CD4-positive, alpha-beta T cell treated with Interleukin-4 for 4 hours (primary cell): ENCODE results near the gene OR5K4.

Source experiments
- DNase-seq: peaks from one replicate; pipeline ENCODE4 v3.0.0-alpha.2; 2020

Gene OR5K4

DNA sequence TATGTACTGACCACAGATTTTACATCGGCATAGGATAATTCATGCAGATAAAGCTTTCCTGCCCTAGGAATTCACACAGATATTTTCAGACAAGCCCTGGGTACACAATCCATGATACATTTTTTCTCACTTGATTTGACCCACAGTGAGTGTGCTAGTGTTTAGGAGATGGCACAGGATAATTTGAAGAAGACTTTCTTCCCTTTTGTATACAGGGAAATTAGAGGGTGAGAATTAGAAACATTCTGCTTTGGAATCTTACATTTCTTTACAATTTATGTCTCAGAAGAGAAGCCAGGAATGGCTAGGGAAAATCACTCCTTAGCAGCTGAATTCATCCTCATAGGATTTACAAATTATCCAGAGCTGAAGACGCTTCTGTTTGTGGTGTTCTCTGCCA, at the start of gene OR5K4:
TSS of gene OR5K4 (plus strand) at position 301 of the 400 bp plus-strand sequence. CDS start at position 301, 0 bp downstream.
- DNase-seq, result no peak

DNA sequence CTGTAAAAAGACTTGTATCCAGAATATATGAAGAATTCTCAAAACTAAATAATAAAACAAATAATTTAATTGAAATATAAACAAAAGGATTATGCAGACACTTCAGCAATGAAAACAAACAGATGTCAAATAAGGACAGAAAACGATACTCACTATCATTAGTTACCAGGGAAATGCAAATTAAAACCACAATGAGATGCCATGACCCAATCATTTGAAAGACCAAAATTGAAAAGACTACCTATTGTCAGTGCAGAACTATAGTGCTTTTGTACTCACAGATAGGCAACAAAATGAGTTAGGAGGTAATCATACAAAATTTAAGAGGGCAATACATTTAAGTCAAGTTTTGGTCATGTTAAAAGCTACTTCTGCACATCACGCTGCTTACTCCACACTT, 31.6 kb upstream of the OR5K4 start:
- DNase-seq, result no peak

GRCh38 chr3:98322686-98323085, 31.0 kb upstream of the OR5K4 start:
- no peak for DNase-seq

- DNase-seq, result no peak
These were observed 30.2 kb upstream of the OR5K4 start for GRCh38 chr3:98323425-98323824.

DNA sequence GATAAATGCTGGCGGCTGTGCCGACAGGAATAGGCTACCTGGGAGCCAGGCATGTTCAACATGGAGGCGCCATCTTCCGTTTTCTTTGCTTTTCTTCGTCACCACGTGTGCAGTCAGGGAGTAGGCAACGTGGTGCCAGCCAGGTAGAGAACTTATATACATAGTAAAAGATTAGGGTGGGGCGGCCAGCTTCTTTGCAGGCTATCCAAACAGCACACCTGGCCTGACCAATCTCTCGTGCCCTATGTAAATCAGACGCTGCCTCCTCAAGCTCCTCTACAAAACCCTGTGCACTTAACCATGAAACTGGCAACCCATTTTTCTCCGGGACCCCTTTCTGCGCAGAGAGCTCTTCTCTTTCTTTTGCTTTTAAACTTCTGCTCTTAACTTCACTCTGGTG, 28.6 kb upstream of the OR5K4 start:
- DNase-seq, result no peak

DNA sequence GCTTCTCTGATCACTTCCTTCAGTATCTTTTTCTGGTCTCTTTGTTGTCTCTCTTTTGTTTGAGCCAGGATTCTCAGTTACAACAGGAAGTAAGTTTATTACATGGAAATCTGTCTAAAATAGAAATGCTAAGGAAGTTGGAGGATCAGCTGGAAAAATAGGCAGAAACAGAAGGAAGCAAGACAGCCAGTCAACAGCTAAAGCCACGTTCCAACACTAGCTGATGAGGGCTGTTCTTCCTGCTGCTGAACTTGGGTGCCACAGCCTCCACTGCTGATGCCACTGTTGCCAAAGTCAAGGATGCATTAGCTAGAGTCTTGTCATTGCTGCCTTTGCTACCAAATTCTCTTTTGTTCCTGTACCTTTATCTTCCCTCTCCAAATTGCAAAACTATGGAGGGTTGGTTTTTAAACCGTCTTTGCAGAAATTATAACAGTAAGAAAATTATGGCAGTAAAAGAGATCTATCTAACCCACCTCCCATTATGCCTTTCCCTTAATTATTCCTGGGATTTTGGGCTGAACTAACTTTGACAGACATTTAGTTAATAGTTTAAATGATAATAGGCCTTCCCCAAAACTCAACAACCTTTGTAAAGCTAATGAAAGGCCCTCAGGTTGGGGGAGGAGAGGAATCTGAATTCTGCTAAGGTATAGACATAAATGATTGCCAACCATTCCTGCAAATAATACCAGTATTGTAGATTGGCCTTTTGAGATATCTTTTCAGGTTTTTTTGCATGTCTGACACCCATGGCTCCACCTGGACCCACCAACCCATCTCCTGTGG, 27.4 kb upstream of the OR5K4 start:
- no peak for DNase-seq

DNA sequence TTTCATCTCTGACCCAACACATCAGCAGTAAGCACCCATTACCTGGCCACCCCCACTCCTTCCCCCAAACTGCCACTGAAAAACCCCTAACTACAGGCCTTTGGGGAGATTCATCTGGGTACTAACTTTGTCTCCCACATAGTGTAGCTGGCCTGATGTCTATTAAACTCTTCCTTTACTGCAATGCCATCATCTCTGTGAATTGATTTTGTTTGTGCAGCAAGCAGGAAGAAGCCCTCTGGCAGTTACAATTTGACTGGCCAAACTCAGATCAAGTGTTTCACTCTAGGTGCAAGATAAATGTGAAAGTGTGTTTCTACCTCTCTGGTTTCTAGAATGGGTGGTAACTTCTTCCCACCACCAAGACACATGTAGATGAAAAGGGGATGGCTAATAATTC, 26.7 kb upstream of the OR5K4 start:
- no peak for DNase-seq

DNA sequence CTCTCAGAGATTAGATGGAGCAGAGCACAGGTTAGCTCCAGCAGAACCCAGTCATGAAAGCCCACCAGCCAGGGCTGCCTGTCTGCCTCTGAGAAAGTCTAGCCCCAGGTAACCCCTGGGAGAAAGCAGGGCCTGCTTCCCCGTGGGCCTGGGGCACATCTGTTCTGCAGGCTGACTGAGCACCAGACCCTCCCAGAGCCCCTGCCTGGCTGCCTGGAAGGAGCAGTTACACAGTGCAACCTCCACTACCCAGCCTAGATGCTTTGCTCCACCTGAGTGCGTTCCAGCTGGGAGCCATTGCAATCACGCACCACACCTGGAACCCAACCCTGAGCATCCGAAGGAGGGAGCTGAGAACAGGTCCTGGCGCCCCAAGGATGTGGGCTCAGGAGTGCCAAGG, 24.7 kb upstream of the OR5K4 start:
- DNase-seq, result no peak

DNA sequence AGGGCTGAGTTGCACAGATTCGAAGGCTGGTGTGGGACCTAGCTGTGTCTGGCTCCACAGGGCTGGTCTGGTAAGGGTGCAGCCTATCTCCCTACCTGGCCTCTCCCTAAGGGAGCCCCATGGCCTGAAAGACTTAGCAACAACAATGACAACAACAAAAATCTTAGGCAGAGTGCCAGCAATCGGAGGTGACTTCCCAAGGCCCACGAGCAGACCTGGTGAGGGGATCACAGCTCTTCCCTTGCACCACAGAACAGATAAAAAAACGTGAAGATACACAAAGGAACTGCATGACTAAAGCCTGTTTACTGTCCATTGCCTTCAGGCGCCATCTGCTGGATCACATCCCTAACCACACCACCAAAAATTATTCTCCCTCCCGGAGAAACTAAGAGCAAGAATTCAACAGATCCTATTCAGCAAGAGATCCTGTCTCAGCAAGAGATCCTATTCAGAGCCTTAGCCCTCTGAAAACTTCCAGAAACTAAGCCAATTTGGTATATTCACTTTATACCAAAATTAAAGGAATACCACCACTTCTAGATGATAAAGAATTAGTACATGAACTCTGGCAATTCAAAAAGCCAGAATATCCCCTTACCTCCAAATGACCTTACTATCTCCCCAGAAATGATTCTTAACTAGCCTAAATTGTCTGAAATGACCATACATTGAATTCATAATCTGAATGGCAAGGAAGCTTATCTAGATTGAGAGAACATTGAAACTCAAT, 24.1 kb upstream of the OR5K4 start:
- peak; percentile 51 for DNase-seq

DNA sequence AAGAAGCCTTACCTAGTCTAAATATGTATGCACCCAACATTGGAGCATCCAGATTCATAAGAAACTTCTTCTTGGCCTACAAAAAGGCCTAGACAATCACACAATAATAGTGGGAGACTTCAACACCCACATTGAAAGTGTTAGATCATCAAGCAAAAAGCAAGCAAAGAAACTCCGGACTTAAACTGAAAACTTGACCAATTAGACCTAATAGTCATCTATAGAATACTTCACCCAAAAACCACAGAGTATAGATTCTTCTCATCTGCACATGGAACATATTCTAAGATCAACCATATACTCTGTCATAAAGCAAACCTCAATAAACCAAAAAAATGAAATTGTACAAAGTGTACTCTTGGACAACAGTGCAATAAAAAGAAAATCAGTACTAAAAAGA, 22.3 kb upstream of the OR5K4 start:
- DNase-seq, result no peak

GRCh38 chr3:98333989-98334606, 19.6 kb upstream of the OR5K4 start:
- DNase-seq, result no peak

DNA sequence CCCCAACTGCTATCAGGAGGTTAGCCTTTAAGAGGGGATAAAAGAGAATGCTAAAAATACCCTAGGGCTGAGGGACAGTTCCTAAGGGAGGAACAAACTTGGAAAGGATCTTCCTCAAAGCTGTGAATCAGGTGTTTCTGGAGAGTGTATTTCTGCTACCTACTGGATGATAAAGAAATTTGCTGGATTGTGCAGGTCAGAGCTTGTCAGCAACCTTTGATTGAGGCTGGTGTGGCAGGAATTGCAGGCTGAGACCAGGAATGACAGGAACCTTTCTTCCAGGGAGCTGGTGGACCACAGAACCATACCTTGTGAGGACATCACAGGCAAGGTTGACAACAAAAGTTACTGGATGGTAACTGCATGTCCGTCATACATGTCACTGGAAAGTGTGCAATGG, 14.6 kb upstream of the OR5K4 start:
- no peak for DNase-seq

- DNase-seq, result no peak
These were observed 11.9 kb upstream of the OR5K4 start for GRCh38 chr3:98341758-98342157.

DNA sequence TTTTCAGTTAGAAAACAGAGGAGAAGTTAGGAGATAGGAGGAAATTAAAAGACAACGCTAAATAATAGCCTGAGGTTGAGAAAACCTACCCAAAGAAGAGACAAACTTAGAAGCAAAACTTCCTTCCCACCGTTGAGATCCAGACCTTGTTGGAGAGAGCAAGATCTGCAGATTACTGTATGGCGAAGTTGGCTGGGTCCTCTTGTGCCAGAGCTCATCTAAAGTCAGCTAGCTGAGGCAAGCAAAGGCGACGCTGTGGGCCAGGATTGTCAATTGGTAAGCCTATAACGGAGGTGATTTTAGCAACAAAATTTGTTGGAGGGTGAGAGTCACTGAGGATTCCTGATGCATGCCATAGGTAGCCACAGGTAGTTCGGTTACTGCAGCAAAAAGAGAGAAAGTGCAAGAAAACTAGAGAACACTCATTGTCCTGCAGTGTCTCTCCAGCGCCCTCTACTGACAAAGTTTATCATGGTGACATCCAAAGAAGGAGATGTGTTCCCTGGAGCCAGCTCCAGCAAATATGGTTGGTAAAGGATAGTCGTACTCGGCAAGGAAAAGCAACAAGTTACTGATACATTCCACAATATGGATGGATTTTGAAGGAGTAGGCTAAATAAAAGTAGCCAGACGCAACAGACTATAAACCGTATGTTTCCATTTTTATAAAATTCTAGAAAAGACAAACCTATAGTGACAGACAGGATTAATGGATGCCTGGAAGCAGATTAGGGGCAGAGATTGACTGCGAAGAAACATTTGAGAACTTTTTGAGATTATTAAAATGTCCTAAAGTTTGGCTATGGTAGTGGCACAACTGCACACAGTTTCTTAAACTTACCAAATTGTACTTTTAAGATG, 9.8 kb upstream of the OR5K4 start:
- DNase-seq, result peak; percentile 42

DNA sequence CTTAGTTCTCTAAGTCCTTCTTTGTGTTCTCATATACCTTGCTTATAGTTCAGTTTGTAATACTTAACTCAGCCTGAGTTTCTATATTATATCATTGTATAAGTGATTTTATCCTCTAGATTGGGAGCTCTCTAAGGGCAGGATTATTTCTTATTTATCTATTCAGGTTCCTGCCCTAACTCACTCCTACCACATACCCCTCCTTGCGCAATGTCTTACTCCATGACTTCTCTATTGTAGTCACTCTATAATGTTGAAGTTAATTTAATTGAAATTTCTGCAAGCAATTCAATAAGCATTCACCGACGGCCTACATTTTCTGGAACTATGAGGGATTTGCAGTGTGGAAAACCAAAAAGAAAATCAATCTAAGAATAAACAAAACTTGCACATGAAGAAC, 3.6 kb upstream of the OR5K4 start:
- no peak for DNase-seq

DNA sequence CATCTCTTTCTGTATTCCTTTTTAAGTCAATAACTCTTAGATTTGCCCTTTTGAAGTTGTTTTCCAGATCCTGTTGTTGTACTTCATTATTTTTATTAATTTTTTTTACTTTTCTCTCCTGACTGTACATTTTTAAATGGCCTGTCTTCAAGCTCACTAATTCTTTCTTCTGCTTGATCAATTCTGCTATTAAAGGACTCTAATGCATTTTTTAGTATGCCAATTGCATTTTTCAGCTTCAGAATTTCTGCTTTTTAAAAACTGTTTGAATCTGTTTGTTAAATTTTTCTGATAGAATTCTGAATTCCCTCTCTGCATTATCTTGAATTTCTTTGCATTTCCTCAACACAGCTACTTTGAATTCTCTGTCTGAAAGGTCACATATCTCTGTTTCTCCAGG, 5.6 kb downstream of the OR5K4 start:
- no peak for DNase-seq

GRCh38 chr3:98359993-98360675, 6.5 kb downstream of the OR5K4 start:
- DNase-seq, result peak; percentile 3

- DNase-seq, result no peak
These were observed 7.0 kb downstream of the OR5K4 start for GRCh38 chr3:98360681-98361080.

DNA sequence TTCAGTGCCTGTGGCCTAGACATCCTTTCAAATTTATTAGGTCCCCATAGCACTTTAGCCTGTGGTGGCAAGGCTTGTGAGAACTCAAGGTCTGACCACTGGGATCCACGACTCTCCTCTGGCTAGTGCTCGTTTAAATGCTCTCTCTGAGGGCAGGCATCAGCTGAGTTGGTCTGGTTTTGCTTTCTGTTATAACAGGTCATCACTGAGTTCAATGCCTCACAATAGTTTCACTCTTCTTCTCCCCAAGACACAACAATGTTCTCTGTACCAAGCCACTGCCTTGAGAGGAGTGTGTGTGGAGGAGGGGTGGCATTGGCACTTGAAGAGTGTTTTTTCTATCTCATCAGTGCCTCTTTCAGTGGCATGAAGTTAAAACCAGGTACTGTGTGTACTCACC, 7.6 kb downstream of the OR5K4 start:
- no peak for DNase-seq

DNA sequence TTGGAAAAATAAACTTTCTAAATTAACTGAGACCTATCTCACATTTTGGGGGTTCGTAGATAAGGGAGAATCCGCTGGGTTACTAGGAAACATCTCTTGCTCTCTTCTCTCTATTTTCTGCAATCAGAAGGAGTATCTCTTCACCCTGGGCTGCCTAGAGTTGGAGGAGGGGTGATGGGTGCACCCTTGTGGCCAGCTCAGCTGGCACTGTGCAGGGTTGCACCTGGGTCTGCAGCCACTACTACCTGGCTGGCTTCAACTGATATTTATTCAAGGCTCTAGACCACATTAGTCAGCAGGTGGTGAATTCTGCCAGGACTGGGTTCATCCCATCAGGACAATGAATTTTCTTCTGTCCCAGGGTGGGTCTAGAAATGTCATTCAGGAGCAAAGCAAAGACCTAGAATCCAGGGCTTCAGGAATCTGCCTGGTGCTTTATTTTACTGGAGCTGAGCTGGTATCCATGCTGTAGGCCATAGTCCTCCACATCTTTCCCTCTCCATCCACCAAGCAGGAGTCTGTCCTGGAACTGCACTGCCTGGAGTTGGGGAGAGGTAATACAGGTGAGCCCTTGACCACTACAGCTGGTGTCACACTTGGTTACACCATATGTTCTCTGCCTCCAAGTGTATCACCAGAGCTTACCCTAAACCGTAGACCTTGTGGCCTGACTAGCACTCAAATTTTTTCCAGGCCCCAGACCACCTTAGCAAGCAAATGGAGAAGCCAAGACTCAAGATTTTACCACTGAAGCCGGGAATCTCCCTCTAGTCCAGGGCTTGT, 14.0 kb downstream of the OR5K4 start:
- no peak for DNase-seq

DNA sequence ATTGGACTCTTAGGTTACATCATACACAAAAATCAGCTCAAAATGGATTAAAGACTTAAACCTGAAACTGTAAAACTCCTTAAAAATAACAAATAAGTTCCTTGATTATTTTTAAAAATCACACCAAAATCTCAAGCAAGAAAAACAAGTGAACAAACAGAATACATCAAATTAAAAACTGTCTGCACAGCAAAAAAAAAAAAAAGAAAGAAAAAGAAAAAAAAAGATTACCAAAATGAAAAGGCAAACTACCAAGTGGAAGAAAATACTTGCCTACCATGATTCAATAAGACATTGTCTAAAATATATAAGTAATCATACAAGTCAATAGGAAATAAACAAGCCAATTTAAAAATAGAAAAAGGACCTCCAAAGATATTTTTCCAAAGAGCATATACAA, 17.5 kb downstream of the OR5K4 start:
- DNase-seq, result no peak

DNA sequence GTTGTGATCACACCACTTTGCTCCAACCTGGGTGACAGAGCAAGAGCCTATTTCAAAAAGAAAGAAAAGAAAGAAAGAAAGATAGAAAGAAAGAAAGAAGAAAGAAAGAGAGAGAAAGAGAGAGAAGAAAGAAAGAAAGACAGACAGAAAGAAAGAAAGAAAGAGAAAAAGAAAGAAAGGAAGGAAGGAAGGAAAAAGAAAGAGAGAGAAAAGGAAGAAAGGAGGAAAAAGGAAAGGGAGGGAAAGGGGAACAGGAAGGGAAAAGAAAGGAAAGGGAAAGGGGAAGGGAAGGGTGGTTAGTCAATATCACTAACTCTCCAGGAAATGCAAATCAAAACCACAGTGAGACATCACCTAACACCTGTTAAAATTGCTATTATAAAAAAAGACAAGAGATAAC, 18.2 kb downstream of the OR5K4 start:
- no peak for DNase-seq
